ENCODE data around the gene HIBADH.

HIBADH gene

DNA sequence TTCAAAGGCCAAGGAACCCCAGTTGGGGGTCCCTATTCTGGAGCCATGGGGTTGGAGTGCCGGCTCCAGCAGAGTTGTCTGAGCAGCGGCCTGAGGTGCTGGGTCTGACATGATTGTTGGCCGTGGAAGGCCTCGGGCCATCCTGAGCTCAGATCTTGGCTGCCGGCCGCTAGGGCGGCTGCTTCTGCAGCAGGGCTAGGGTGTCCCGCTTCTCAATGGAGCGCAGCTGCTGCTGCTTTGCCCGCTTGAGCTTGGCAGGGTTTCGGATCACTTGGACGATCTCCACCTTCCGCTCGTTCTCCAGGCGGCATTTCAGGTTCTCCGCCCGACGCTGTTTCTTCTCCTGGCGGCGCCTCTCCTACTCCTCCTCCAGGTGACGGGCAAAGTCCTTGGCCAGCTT is 171.1 kb downstream of the HIBADH start:
- DNase-seq (ENCODE audit: low spot score) = no peak

DNA sequence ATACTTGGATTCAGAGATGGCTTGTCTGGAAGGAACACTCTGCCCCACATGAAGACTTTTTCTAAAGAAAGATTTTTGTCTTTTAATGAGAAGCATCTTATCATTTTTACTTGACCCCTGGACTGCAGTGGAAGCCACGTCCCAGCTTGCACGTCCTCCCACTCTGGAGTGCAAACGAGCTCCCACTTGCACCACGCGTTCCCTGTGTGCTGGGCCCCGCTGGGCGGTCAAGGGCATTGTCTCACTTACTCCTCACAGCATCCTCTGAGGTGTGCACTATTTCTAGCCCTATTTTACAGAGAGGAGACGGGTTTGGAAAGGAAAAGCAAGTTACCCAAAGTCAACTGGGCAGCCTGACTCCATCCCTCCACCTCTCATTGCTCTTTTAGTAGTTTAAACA is 175.2 kb downstream of the HIBADH start:
- DNase-seq (ENCODE audit: low spot score) = no peak

DNA sequence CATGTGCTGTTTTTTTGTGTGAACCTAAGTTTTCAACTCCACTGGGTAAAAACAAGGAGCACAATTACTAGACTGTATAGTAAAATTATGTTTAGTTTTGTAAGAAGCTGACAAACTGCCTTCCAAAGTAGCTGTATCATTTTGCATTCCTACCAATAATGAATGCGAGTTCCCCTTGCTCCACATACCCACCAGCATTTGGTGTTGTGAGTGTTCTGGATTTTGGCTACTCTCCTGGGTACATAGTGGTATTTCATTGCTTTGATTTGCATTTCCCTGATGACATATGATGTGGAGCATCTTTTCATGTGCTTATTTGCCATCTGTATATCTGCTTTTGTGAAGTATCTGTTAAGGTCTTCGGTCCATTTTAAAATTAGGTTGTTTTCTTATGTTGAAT is 178.2 kb downstream of the HIBADH start:
- no peak for DNase-seq (ENCODE audit: low spot score)

DNA sequence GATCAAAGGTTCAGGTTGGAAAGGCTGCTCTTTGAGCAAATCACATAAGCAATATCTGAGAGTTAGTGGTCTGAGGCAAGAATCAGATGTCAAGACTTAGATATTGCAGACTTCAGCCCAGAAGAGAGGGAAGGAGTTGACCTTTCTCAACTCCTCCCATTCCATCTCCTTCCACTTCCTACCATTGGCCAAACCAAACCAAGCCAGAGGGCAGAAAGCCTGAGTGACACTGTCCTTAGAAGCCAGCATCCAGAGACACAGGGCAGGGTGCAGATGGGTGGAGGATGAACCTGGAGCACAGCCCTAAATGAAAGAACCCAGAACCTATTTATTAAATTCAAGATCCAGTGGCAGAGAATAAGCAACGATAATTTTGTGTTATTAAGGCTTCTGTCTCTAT is 180.5 kb downstream of the HIBADH start:
- no peak for DNase-seq (ENCODE audit: low spot score)

DNA sequence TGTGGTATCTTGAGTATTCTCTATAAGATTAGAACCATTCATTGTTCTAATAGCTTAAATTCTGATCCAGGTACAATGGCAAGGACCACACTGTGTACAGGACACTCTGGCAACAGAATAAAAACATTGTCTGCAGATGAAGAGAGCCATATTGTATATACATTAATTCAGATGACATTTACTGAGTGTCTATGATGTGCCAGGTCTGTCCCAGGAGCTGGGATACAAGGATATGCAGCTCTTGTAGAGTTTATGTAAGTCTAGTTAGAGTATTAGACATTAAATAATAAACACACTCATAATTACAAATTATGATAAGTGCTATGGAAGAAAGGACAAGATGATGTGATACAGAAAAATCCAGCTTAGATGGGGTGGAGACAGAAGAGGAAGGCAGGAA is 184.1 kb downstream of the HIBADH start:
- no peak for DNase-seq (ENCODE audit: low spot score)

DNA sequence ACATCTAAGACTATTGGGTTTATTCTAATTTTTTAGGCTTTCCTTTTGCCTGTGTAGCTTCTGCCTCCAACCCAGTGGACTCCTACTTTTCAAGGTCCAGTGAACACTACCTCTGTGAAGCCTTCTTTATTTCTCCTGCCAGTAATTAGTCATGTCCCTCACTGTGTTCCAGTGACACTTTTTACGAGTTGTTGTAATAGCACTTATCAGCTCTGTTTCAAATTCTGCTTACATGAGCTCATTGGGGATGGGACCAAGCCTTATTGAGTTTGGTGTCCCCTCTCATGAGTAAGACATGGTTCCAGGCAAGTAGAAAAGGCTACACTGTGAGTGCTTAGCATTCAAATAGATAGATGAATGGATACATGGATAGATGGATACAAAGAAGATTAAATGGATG is 184.6 kb downstream of the HIBADH start:
- no peak for DNase-seq (ENCODE audit: low spot score)

DNA sequence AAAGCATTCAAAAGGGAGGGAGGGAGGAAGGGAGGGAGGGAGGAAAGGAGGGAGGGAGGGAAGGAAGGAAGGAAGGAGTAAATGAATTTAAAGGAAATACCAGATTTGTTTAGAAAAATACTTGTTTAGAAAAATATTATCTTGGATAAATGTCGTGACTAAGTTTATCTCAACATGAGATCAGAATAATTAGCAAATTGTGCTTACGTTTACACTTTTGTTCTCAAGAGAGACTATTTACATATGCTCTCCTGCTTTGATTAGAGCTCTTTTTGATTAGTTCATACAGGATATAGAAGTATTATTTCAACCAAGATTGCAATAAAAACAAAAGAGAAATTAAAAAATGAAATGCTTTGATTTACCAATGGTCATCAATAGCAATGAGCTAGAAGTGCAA is 186.2 kb downstream of the HIBADH start:
- no peak for DNase-seq (ENCODE audit: low spot score)
